Fibroblast of skin of abdomen (primary cell): ENCODE data around the gene CUX1.
A peak's percentile ranks its signal among the peaks of the same experiment; 100 is the strongest.

ENCODE experiments used
- DNase-seq: peaks from one replicate; pipeline ENCODE4 v3.0.0-alpha.2; 2013

The CUX1 gene

DNA sequence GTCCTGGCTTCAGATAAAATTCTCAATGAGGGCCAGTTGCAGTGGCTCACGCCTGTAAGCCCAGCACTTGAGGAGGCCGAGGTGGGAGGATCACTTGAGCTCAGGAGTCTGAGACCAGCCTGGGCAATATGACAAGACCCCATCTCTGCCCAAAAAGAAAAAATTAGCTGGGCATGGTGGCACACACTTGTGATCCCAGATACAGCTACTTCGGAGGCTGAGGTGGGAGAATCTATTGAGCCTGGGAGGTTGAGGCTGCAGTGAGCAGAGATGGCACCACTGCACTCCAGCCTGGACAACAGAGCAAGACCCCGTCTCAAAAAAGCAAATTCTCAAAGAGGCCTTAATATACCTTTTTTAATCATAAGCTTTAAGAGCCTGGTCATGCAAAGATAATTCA lies 142.9 kb downstream of the CUX1 start:
- DNase-seq: no peak

DNA sequence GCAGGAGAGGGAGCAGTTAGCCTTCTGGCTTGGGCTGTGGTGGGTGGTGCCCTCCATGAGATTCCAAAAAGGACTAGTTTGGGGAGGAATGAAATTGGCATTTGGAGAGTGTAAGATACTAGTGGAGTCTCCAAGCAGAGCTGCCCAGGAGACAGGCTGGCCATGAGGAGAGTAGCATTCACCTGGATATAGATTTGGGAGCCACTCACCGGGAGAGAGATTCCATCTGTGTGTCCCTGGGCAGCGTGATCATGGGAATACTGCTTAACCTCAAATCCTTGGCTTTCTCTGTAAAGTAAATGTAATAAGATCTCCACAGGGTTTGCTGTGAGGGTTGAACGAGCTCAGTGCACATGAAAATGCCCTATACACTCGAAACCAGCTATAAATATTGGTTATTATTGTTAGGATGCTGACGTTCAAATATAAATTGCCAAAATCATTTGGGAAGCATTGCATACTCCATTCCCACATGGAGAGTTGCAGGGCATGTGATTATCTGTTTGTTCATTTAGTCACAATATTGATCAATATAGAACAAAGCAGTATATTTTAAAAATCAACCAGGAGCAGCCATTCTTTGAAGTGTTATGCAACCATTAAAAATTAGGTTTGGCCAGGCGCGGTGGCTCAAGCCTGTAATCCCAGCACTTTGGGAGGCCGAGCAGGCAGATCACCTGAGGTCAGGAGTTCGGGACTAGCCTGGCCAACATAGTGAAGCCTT lies 143.7 kb downstream of the CUX1 start:
- no peak for DNase-seq

DNA sequence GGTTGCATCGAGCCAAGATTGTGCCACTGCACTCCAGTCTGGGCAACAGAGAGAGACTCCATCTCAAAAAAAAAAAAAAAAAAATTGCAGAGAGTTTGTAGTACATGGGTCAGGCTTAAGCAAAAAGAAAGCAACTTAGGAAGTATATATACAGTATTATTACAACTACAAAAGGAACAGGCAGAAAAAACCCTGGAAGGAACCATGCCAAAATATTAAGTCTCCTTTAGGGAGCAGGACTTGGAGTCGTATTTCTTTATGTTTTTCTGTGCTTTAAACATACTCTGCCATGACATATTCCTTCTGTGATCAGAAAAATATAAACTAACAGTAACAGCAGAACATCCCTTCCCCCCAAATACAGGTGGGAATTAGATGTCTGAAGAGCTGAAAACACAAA lies 144.4 kb downstream of the CUX1 start:
- no peak for DNase-seq

DNA sequence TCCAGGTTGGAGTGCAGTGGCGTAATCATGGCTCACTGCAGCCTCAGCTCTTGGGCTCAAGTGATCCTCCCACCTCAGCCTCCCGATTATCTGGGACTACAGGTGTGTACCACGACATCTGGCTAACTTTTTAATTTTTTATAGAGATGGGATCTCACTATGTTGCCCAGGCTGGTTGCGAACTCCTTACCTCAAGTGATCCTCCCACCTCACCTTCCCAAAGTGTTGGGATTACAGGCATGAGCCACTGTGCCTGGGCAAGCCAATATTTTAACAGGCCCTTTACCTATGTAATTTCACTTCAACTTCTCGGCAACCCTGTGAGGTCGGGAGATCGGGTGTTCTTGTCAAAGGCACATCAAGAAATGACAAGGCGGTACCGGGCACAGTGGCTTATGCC lies 146.3 kb downstream of the CUX1 start:
- DNase-seq: no peak

DNA sequence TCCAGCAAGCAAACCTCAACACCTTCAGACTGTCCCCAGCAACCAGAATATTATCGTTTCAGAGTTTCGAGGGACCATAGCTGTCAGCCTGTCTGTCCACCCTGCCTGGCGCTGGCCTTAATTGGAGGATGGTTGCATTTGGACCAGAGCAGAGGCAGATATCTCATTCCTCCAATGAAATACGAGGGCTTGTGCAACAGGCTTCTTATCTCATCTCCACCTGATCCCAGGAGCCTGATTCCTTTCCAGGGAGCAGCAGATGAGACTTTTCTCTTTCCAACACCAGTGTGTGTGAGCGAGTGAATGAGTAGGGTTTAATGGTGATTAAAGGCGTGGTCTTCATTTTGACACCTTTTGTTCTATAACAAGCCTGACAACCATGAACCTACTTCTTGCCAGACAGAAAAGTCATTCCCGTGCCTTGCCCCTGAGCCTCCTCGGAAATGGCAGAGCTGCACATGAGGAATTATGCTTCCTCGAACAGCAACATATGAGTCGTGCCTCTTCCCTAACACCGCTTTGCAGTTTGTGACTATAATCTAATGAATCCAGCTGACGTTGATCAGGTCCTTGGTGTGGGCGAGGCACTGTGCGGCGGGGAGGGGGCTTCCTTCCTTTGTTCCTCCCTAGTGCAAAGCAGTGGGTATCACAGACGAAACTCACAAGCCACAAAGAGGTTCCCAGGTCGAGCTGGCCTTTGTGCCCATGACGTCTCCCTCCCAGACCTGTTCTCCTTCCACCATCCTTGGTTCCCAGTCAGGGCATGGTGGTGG lies 147.4 kb downstream of the CUX1 start:
- DNase-seq: no peak

DNA sequence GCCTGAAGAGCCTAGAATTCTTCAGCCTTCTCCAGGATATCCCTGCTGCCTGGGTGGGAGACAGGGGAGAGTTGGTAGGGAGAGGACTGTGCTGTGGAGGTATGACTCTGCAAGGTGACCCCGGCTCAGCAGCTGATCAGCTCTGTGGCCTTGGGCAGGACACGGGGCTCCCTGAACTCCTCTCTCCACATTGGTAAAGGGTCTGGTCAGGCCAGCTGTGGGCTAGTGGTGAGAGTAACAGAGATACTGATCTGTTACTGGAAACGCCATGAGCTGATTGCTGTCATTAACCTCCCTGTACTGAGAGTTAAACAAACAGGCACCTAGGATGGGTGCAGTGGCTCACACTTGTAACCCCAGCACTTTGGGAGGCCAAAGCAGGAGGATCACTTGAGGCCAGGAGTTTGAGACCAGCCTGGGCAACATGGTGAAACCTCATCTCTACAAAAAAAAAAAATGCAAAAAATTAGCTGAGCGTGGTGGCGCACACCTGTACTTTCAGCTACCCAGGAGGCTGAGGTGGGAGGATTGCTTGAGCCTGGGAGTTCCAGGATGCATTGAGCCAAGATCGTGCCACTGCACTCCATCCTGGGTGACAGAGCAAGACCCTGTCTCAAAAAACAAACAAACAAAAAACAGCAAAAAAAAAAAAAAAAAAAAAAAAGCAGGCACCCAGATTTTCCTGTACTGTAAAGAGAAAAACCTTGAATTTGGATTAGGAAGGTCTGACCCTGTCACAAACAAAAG lies 151.5 kb downstream of the CUX1 start:
- no peak for DNase-seq

DNA sequence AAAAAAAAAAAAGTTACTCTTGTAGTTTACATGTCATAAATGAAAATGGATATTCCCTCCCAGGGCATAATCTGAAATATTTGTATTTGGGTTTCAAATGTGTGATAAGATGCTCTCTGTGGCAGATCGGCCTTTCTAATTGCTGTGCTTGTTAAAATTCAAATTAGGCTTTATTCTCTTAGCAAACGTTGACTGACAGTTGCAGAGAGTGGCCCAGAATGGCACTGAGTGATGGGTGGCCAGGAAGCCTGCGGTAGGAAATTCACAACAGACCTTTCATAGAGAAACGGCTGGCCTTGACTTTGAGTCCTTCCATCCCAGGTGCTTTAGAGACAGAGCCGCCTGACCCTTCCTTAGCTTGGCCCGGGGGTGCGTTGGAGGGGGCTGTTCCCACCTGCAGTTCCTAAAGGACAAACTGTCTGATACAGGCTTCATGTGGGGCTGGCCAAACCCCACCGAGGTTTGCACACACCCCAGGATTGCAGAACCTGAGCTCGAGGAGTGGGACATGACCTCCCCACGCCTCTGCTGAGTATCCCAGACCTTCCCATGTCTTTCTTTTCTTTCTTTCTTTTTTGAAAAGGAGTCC lies 152.7 kb downstream of the CUX1 start:
- no peak for DNase-seq

DNA sequence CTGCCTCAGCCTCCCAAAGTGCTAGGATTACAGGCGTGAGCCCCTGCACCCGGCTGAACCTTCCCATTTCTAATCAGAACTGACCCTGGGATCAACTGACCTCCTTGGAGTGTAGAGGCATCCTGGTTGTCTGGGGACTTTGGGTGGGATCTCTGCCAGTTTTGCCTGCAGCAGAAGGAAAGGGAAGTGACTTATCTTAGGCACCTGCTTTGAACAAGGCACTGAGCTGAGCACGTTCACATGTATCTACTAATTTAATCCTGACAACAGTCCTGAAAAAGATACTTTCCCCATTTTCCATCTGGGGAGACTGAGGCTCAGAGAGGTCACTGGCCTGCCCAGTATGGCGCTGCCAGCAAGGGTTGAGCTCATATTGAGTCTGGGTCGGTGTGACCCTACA lies 153.4 kb downstream of the CUX1 start:
- DNase-seq: no peak

DNA sequence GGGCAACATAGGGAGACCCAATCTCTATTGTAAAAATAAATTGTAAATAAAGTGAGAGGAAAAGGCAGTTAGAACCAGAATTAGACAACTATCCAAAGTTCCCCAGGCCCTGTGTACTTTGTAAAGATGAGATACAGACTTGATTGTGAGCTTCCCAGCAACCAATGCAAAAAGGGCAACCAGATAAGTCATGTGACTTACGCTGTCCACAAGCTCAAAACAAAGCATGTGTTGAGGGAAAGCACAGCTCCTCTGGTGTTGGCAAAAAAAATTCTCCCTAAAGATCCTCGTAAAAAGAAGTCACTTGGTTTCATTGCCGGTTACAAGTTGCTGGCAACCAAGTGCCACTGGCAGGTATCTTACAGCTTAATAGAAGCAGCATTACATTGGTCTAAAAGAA lies 154.0 kb downstream of the CUX1 start:
- no peak for DNase-seq

DNA sequence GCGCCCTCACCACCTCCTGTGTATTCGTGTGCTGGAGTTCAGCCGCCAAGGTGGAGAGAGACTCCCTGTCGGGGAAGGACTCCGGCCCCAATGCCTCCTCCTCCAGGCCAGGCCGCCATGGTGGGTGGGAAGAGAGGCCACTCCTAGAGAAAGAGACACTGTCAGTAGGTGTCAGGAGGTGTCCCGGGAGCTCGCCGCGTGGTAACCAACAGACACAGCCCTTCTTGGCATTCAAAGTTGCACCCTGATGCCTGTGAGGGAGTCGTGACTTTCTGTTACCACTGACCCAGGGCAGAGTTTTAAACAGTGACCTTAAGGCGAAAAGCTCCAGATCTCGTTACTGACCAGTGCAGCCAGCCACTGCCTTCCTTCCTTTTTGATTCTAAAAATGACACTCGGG lies 155.2 kb downstream of the CUX1 start:
- no peak for DNase-seq

DNA sequence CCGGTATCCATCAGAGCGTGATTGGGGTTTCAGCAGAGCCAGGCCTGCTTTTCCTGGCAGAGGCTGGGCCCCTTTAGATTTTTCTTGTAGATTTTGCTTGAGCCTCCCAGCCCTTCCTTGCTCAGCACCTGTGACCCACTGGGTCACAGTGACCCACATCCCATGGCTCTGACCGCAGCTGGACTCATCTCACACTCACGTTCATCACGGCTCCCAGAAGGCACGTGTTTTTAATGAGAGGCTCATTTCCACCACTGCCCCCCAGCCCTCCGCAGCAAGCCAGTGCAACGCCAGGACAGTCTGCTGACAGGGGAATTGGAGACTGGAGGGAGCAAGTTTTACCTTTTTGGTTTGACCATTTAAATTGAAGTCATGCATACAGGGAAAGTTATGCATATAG lies 155.7 kb downstream of the CUX1 start:
- no peak for DNase-seq

DNA sequence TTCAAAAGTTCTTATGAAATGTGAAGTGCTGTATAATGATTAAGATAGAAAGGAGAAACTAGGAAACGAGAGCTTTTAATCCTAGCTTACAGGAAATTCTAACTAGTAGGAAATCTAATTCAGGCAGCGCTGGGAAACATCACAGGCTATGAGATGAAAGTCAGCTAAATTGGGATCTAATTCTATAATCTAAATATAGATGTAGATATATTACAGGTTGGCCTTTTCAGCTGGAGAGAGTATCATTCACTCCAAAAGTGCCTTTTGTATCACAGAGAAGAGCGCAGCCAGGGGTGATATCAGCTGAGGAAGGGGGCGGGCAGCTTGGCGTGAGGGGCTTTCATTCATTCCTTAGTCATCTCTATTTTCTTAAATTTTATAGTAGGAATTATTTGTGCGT lies 157.0 kb downstream of the CUX1 start:
- no peak for DNase-seq

DNA sequence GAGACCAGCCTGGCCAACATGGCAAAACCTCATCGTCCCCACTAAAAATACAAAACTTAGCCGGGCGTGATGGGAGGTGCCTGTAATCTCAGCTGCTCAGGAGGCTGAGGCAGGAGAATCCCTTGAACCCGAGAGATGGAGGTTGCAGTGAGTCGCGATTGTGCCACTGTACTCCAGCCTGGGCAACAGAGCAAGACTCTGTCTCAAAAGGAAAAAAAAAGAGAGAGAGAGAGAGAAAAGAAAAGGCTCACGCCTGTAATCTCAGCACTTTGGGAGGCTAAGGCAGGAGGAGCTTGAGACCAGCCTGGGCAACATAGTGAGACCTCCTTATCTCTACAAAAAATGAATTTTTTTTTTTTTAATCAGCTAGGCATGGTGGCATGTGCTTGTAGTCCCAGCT lies 157.6 kb downstream of the CUX1 start:
- no peak for DNase-seq

DNA sequence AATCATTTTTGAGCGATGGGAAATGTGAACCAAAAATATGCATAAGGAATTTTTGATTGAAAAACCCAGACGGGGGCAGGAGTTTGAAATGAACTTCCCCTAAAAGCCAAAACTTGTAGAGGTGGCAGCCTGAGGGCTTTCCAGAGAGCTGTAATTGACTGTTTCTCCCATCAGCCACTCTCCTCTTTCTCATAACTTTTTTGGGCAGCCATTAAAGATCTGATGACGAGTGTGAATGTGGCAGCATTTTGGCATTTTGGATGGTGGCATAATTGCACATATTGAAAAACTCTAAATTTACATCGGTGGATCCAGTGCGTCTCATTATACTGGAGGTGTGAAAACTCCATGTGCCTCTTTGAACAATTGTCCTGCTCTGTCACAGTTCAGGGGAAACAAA lies 159.0 kb downstream of the CUX1 start:
- DNase-seq: no peak

DNA sequence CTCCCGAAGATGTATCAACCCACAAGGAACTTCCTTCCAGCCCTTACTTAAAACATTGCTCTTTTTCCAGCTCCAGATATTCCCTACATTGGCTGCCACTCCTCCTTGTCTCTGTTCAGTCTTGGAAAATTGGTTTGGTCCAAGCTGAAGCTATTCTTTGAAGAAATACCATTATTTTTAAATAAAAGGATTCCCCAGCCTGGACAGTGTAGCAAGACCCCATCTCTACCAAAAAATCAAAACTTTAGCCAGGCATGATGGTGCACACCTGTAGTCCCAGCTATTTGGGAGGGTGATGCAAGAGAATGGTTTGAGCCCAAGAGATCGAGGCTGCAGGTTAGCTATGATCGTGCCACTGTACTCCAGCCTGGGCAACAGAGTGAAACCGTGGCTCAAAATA lies 159.8 kb downstream of the CUX1 start:
- no peak for DNase-seq

DNA sequence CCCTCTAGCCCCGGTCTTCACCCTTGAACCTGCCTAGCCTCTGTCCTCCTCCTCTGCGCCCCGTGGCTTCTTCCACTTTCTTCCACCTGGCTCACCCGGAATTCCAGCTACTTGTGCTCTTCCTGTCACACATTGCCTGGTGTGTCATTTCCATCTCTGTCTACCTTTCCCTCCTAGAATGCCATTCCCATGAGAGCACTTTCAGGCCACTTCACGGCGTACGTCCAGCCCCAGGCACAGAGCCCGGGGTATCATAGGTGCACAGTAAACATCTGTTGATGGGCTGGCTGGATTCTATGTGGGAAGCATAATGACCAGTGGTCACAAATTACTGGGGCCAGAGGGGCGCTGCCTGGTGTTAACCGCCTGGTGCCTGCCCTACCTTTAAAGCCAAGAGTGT lies 161.3 kb downstream of the CUX1 start:
- DNase-seq: no peak

DNA sequence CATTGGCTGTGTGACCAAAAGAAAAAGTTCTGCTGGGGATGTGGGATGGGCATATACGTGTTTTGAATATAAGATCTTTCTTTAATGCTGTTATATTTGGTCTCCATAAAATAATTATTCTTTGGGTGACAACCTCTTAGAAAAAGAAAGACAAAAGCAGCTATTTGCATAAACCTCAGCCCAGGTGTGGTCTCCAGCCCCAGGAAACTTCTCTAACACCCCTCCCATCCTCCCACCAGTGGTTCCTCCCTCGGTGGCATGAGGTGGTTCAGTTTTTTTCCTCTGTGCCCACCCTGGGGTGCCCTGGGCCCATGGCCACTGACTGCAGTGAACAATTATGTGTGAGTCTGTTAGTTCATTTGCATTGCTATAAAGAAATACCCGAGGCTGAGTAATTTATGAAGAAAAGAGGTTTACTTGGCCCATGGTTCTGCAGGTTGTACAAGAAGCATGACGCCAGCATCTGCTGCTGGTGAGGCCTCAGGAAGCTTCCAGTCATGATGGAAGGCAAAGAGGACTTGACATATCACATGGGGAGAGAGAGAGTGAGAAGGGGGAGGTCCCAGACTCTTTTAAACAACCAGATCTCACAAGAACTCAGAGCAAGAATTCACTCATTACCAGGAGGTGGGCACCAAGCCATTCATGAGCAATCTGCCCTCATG lies 165.9 kb downstream of the CUX1 start:
- no peak for DNase-seq

DNA sequence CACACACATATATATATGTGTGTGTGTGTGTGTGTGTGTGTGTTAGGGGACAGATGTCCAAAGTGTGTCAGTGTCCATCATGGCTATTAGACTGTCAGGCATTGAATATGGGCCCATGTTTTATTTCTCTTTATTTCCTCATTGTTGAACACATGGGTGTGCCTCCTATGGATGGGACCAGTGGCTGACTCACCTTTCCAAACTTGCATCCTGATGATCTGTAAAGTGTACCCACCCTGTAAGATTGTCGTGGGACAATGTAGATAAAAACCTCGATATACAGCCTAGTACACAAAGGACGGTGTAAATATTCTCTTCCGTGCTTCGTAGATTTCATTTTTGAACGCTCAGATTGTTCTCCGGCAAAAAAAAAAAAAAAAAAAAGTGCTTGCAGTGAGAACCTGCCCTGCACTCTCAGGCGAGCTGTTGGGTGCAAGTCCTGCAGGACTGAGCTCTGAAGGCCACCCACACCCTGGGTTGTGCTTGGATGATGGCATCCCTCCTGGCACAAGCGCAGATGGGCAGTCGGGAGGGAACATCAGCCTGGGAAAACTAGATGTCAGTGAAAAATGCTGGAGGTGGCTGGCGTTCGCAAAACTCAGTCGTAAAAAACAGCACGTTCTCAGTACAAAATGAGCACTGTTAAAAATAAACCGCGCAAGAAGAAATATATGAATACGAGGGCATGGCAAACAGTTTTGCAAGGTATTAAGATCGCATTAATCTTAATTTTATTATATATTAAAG lies 166.9 kb downstream of the CUX1 start:
- no peak for DNase-seq

DNA sequence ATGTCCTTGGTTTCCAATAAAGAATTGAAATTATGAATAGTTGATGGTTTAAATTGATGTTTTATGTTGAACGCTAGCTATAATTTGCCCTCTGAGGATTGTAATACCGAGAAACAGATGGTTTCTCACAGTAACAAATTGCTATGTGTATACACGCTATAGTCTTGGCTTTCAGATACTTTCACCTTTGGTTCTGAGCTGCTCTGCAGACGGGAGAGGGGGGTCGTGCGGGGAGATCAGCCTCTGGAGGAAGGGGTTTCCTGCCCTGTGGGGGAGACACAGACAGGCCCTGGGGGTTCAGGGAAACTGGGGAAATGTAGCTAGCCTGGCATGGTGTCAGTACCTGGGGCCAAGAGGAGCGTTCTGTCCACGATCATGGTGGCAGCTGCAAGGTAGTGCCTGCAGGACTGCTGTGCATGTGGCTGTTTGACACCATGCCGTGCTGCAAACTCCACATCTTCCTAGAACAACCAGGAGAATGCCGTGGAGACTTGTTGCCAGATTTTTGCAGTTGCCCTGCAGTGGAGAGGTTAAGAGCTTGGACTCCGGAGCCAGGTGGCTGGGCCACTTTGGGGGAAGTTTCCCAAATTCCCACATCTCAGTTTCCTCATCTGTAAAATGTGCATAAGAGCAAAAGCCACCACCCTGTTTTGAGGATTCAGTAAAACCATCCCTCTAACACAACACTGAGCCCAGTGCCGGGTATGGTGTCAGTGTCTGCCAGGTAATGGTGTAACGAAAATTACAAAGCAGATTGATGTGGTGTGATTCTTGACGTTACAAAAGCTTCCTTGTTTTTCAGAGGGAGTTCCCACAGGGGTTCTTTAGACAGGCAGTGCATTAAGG lies 167.9 kb downstream of the CUX1 start:
- DNase-seq: peak; percentile 13

DNA sequence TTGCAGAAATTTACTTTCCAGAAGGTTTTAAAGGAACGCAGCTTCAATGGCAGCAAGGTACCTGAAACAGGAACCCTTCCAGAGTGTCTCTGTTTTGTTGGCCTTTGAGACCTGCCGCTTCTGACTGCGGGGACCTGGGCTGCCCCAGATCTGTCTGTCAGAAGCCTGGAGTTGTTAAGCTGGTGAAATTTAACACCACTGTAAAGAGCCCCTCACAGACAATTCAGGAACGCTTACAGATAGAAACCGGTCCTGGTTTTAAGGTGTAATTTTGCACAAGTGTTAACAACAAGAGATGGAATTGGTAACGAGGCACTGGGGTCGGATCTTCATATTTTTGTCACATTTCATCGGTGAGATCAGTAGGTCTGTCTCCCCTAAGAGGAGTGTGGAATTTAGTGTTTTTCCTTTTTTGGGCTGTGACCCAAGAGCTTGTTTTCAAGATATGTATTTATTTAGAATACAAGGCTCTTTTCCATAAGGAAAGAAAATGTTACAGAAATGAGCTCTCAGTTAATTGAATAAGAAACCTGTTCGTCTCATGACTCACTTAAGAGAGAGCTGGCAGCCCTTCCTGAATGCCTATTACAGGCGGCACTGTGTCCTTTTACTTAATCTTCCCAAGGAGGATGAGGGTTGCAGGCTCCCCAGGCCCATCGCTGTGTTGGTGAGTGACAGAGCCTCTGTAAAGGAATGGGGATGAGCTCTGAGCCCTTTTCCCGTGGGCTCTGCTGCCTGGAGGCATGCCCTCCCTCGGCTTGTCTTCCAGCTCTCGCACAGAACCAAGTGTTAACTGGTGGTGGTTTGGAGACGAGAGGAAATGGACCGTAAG lies 168.7 kb downstream of the CUX1 start:
- no peak for DNase-seq
